Kasumi-1 (cell line): ENCODE measurements around the gene DGKI.
A peak's percentile ranks its signal among the peaks of the same experiment; 100 is the strongest.

Experiments used
- DNase-seq, 2 experiments: peaks; one replicate each; lab custom pipeline; 2025; lab: John Stamatoyannopoulos, UW

Gene DGKI

DNA sequence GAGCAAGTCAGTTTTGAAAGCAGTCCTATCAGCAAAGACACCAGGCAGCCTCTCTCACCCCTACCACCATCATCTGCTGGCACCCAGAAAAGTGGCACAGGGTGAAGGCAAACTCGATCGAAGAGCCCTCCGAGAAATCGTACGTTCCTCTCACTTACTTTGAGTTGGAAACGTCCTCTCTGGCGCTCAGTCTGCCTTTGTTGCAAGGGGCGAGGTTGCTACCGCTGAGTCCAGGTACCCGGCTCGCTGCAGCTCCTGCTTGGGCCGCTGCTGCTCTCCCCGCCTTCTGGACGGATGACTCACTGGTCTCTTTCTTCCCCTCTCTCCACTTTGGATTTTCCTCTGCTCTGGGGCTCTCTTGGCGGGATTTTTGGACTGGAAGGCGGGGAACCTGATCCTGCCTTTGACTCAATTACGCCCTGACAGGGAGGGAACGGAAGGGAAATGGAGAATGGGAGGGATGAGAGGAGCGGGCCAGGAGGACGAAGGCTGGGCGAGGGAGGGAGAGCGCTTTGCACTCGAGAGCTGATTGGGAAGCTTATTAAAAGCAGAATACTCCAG is 503.4 kb downstream of the DGKI start, which contains the start of gene PTN:
PTN (minus strand) TSS at position 453 of the 561 bp plus-strand sequence. CDS start 88,760 bp downstream, outside the sequence.
- DNase-seq: no peak

DNA sequence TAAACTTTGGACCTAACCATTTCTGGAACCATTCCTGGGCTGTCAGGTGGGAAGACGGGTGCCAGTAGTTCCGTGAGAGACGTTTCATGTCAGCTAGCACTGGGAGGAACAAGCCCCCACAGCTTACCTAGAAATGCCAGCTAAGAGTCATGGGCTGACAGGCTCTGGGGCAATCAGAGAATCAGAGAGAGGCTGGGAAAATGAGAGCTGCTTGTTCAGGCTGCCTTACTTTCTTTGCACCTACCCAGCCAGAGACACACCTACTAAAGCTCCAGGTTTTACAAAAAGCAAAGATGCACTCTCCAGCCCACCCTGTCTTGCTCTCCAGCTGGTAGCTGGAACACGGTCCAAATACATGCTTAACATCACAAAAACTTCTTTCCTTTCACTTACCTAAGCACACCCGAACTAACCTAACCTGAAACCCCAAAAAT is 503.9 kb downstream of the DGKI start:
- no peak for DNase-seq

DNA sequence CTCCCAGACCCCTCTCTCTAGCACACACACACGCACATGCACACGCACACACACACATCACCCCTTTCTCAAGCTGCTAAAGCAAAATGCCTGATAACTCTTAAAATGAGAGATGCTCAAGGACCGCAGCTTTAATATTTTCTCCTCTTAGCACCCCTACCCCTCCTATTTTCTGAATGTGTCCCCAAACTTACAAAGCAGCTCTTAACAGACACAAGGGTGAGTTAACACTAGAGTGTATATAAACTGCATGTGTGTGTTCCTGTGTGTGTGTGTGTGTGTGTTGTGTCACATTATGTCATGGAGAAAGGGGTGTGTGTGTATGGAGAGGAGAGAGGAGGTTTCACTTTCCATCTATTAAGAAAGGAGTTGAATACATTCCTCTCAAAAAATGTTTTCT is 504.5 kb downstream of the DGKI start:
- DNase-seq: no peak

DNA sequence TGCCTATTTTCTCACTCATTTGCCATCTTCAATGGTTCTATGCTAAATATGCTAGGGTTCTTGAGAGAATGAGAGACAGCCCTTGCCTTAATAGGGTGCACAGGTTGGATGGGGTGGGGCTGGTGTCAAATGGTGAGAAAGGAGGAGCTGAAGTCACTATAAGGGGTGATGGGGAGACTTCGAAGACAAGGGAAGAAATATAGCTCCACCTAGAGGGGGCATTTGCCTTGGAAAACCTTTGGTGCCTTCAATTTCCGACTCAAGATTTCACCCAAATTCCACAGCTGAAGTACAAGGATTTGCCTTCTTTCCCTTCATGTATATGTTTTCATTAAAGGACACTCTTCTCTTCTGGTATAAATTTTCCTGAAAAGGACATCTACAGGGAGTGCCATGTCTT is 508.9 kb downstream of the DGKI start:
- DNase-seq: peak; percentile 2 to 8

DNA sequence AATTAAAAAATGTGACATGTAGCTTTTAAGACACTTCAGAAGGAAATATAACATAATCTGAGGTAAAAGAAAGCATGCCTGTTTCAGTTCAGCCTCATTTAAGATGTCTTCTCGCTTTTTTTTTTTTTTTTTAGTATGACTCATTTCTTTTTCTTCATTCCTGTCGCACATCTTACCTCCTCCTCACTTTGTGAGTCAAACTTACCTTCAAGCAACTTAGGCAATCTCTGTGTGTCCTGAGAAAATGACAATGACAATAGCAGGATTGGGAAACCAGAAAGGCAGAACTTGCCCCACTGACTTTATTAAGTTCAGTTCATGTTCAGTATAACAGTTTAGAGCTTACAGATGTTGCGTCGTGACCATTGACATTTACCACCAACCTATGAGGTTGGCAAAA is 511.0 kb downstream of the DGKI start:
- no peak for DNase-seq

DNA sequence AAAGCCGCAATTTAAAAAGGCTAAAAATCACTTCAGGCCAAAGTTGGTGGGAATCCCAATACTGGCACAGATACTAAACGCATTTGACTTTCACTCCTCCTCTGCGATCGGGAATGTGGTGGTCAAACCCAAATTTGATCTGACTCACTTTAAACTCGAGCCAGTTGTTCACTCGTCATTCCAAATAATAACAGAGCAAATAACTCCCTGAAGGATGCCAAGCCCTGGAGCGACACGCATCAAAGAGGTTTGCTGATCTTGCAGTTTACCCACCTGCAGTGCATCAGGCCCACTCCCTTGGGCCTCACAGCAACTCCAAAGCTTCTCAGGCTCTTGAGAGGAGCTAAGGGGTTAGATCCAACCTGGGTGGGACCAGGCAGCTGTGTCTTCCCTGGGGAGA is 515.4 kb downstream of the DGKI start:
- DNase-seq: no peak
